GM19193 (cell line): Measurements from ENCODE around the gene IL1A.

Experiments used
- POLR2A ChIP-seq: IDR thresholded peaks from 4 replicates; pipeline ENCODE4 v1.6.1; 2011; ENCODE audit not compliant: insufficient read depth, insufficient read length; ENCODE audit errors: extremely low read depth

IL1A gene

DNA sequence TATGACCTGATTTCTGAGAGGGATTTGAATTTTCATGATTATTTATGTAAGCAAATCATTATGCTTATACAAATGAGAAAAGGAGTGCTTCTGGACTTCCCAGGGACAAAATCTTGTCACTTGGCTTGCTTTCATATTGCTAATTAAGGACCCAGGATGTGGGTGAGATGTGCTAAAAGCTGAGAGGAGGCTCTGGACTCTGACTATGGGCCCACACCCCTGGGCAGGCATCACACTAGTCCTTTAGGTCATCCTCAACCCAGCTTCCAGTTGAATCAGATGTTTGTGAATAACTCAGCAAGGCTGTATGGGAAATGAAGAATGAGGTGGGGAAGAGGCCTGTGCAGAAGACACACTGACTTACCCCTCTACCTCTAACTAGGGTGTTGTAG is 40.4 kb upstream of the IL1A start:
- TF ChIP-seq POLR2A: no peak

DNA sequence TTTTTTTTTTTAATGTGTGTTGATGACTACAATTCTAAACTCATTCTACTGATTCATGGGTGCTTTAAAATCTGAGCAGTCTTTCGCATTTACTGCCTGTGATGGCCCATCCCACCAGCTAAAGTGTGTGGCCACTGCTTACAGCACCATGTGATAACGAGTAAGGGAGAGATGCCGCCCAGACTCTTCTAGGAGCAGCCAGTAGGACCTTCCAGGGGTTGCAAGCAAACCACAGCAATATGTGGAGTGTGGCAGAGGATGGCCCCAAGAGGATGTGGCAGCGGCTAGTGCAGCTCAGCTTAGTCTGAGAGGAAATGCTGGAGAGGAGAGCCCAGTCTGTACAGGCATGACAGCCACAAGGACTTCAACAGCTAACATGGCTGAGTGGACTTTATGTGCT is 37.4 kb upstream of the IL1A start:
- no peak for TF ChIP-seq POLR2A

DNA sequence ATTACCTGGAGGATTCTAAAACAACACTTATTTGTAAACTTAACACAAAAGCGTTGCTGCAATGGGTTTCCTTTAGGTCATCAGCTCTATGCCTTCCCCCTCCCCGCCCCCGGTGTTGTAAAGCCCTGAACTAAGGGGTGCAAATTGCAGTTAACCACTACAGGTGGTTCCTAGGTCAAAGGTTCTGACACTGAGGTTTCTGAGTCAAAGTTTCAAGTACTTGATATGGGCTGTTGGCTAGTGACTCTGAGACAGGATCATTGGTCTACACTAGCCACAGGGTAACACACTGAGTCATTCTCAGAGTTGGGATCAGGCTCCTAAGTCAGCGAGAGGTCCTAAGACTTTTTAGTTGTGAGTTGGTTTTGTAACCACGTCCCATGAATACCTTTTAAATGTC is 36.8 kb upstream of the IL1A start:
- TF ChIP-seq POLR2A: no peak

DNA sequence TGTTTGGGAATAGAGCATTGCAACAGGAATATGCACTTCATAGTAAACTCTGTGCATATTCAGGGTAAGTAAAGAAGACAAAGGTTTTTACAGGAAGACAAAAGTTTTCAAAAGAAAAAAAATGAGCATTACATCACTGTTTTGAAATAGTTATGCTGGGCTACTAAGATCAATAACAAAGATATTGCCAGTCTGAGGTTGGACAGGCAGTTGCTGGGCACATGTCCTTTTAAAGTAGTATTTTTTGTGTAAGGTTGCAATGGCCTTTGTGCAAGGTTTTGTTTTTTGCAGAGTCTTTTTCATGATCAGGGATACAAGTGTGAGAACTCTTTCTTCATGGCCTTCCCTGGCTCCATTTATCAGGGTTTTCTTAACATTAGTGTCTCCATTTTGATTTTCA is 36.0 kb upstream of the IL1A start:
- TF ChIP-seq POLR2A: no peak

DNA sequence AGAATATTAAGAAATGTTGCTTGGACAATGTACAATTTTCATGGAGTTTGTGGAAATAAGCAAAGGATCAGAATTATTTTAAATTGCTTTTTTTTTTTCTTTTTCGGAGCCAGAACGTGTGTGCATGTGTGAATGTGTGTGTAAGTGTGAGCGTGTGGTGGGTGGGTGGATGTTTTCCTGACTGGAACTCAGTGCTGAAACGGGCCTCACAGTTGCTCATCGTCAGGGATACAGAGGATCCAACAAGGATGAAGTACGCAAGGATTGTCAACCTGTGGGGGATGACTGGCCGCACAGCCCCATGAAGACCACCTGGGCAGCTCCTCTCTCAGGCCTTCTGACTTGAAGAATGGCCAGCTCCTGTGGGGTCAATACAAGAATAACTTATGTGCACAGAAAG is 34.8 kb upstream of the IL1A start:
- TF ChIP-seq POLR2A: no peak

DNA sequence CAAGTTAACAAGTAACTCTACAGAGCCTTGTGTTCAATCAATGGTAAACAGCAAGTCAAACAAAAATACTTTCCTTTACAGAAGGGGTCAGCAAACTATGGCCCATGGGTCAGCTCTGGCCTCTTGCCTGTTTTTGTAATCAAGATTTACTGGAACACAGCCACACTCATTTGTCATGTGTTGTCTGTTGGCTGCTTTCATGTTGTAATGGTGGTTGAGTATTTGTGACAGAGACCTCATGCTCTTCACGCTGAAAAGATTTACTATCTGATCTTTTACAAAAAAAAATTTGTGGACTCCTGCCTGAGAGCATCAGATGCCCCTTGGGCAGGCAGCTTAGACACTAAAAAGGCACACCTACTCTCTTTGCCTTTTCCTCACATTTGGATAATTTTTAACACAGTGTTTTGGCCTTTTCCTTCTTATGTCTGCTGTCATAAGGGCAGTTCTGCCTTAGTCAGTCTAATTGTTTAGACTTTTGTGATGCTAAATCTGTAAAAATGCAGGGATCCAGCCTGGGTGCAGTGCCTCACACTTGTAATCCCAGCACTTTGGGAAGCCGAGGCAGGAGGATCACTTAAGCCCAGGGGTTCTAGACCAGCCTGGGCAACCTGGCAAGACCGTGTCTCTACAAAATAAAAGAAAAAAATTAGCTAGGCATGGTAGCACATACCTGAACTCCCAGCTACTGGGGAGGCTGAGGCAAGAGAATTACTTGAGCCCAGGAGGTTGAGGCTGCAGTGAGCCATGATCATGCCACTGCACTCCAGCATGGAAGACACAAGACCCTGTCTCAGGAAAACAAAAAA is 34.0 kb upstream of the IL1A start:
- no peak for TF ChIP-seq POLR2A

DNA sequence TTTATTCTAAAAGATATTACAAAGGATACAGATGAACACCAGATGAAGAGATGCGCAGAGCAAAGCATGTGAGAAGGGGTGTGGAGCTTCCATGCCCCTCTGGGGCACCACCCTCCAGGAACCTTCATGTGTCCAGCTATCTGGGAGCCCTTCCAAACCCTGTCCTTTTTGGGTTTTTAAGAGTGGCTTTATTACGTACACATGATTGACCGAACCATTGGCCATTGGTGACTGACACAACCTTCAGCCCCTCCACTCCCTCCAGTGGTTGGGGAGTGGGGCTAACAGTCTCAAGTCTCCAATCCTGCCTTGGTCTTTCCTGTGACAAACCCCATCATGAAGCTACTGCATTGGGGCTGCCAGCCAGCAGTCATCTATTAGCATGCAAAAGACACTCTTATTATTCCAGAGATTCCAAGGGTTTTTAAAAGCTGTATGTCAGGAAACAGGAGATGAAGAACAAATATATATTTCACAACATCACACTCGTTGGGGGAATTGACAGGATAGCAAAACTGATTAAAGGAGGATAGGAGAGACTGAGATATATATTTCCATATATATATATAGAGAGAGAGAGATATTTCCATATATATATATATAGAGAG is 32.9 kb upstream of the IL1A start:
- TF ChIP-seq POLR2A: no peak

DNA sequence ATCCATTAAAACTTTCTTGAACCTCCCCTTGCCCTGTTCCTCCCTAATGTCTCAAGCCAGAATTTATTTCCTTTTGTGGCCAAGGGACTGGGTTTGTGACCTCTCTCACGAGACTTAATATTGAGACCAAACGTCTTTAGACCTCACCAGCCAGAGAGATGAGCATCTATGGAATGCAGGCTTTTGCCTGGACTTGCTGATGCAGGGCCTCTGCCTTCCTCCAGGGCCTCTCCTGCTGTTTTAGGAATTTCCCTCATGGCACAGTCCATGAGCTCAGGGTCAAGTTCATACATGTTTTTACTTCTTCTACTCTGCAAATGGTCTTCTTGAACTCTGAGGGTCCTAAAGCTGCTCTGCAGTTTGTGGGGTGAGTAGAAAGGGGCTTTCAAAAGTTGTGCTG is 30.0 kb upstream of the IL1A start:
- no peak for TF ChIP-seq POLR2A

DNA sequence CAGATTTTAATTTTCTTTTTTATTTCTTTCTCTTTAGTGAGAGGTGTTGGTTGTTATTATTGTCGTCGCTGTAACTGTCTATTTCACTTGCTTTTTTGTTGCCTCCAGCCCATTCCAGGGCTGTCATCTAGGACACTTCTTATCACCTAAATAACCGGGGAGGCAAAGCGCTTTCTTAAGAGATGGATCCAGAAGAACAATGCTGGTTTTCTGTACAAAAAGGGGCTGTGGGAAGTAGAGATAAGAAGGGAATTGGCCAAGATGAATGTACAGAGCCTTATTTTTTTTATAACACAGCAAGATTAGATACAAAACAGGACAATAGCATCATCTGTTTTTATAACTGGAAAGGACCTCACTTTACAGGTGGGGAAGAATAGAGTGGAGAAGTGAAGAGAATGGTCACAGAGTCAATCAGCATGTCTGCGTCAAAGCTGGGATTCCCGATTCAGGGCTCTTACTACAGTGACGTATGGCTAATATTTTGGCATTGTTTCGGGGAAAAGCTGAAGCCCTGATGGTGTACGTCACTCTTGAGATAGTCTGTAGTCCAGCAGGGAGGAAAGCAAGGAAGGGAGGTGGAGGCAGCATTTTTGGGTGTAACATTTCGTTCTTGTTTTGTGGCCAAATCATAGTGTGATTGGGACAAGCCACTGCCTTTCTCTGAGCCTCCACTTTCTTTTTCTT is 29.1 kb upstream of the IL1A start:
- TF ChIP-seq POLR2A: no peak

DNA sequence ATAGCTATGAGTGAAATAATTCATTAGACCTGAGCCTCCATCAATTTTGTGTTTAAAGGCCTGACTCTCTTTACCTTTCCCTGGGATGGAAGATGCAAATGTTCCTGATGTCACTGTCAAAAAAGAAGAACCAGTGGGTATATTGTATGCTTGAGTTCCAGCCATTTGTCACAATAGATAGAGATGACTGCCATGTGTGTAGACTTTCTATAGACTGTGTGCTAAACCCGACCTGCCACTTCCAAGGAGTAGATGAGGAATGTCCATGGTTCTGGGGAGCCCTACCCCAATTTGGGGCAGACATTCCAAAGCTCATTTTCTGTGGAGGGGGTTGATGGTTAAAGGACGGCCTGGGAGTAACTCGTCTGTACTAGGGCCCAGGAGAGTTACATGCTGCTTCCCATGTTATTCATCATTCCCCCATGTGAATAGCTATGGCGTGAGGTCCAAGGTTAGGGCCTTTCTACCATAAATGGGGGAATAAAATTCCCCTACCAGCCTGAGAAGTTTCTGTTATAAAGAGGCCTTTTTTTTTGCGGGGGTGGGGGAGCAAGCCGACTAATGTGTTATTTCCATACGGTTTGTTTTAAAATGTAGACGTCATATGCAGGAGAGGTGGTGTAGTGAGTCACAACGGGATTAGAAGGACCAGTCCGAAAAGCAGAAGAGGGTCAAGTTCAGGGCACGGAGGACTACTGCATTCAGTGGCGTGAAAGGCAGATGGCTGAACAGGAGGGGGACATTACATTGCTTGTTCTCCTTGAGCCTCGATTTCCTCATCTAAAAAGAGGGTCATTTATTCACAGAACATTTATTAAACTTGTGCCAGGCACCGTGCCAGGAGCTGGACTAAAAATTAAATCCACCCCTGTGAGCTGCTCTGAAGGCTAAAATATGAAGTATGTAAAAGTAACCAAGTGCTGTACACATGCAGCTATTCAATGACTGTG is 28.3 kb upstream of the IL1A start:
- no peak for TF ChIP-seq POLR2A

DNA sequence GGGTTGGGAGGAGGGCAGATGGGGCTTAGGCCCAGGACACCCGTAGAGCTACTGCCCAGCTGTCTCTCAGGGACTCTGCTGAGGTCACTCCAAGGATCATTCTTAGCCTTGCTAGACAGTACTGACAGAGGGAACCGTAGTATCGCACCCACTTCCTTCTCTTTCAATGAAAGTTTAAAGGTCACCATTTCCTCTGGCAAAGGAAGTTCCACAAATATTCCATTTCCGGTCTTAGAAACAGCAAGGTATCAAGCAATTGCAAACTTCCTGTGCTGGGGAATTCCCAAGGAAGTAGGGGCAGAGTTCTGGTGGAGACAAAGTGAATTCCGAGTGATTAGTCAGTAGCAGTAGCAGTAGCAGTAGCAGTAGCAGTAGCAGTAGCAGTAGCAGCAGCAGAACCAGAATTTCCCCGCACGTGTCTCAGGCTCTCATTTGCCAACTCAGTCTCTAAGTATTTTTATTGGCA is 27.6 kb upstream of the IL1A start:
- TF ChIP-seq POLR2A: no peak

DNA sequence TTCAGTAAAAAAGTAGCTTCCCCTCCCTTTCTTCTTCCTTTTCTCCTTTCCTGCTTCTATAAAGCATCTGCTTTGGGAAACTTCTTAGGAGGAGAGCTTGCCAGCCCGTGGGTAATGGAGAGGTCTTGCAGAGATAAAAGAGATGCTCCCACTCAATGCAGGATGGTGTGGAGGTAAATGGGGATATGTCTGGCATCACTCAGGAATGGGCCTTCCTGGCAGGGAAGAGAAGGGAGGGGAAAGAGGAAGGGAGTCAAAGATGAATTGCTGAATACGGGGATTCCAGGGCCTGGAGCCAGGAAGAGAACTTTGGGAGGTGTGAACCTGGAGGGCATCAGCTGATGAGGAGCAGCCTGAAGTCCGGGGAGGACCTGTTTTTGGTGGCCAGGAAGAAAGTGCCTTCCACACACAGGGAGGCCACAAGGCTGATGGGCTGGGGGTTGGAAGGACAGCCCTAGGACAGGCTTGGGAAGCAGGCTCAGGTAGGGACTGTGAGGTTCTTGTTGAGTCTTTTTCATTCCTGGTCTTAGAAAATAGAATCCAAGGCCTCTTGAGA is 27.1 kb upstream of the IL1A start:
- TF ChIP-seq POLR2A: no peak

DNA sequence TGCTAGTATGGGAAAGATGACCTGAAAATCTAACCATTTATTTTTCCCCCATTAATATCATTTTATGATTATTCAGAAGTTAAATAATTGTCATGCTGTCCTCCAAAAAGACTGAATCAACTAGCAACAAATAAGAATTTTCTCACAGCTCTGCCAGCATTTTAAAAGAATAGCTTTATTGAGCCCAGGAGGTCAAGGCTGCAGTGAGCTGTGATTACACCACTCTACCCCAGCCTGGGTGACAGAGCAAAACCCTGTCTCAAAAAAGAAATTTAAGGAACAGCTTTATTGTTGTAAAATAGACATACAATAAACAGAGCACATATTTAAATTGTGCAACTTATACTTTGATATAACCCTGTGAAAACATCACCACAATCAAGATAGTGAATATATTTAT is 24.8 kb upstream of the IL1A start:
- no peak for TF ChIP-seq POLR2A

DNA sequence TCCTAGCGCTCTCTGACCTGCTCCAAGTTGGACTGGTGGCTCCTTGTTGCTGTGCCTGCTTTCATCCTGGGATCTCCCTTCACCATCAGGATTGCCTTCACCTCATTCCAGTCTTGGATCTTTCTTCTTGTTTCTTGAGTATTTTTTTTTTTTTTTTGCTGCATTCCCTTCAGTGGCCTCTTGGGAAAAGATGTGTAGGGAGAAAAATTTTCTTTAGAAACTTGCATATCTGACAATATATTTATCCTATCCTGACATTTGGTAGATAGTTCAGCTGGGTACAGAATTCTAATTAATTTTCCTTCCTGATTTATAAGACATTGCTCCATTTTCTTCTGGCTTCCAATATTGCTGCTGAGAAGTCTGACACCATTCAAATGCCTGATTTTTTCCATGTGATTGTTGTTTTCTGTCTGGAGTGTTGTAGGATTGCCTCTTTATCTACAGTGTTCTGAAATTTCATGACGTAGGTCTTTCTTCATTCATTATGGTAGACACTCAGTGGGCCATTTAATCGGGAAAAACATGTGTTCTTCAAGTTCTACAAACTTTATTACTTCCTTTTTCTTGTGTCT is 23.0 kb upstream of the IL1A start:
- TF ChIP-seq POLR2A: no peak

DNA sequence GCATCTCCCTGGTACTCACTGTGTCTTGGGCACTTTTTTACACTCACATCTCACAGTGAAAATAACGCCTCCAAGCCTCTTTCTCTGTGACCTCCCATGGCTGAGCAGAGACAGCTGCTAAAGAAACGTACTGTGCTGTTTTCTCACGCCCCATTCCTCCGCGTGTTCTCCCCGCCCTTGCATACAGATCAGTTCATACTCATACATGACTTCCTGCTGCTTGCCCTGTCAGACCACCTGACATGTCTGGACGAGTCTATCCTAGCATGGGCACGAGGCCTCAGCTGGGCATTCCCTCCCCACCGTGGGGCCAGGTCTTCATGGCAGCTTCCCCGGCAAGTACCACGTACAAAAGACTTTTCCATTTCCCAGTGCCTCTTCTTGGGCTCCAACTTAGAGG is 21.2 kb upstream of the IL1A start:
- TF ChIP-seq POLR2A: no peak
